Measurements from ENCODE around the gene MTUS2. TPM values are rescaled to one million over a fixed set of nuclear protein-coding genes. Genes with fewer than 3 reads are reported as not detected.

Gene MTUS2
- total and polyA plus RNA-seq, 10 of the 15 experiments (the other 5 are each of a cell fraction or from before 2014, with no cell fraction given): under 0.01 to 0.05 (median 0.02) TPM; not detected in 6

- no peak for TF ChIP-seq NBN (IDR thresholded peaks at IDR 0.05)
- no peak for TF ChIP-seq IRF4 (IDR thresholded peaks at IDR 0.05; ENCODE audit: low read depth, low read length)
Measured at GRCh38 chr13:29159871-29160270, 339.7 kb downstream of the MTUS2 start (continued).

DNA sequence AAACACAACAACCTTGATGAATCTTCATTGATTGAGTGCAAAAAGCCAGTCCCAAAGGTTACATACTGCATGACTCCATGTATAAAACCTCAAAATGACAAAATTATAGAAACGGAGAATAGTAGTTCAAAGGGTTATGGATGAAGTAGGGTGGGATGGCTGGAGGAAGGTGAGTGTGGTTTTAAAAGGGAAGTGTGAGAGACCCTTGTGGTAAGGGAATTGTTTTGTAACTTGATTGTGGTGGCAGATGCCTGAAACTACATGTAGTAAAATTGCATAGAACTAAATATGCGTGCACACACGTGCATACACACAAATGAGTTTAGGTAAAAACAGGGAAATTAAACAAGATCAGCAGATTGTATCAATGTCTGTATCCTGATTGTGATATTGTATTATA is 340.7 kb downstream of the MTUS2 start:
- H3K27me3 ChIP-seq (replicated peaks in 1 of 2; ENCODE audit: control insufficient read depth in 2 of 2, insufficient read depth in 2 of 2, low read length in 1 of 2): no peaks in the 10 kb centered on the region
- RAD21 ChIA-PET (ENCODE audit: unreplicated experiment): no interaction called here
- in situ Hi-C loops (cut with MboI): no loop called here
- intact Hi-C loops (cut with micrococcal nuclease; ENCODE audit: unreplicated experiment): no loop called here
- H3K9me3 ChIP-seq (replicated peaks; ENCODE audit: control insufficient read depth, insufficient read depth, low read length): no peaks in the 10 kb centered on the region; the same call in 1 of the 3 replicates
- H3K4me3 ChIP-seq: no peak overlapping the region
- no peak for FAIRE-seq
- no peaks in the 10 kb centered on the region for H3K36me3 ChIP-seq (ENCODE audit: control insufficient read depth in 2 of 2, insufficient read depth in 2 of 2, low read length in 1 of 2)
- SMC1A ChIA-PET (ENCODE audit: uncharacterized antibody, unreplicated experiment): no interaction called here
- no peaks in the 10 kb centered on the region for H3K4me1 ChIP-seq (ENCODE audit: control insufficient read depth, insufficient read depth, low read length)
- H3K27ac ChIP-seq (ENCODE audit: control insufficient read depth, insufficient read depth): no peak overlapping the region
- H3K79me2 ChIP-seq (ENCODE audit: control insufficient read depth, insufficient read depth, low read length): no peaks in the 10 kb centered on the region
- no peaks in the 10 kb centered on the region for H4K20me1 ChIP-seq (ENCODE audit: control insufficient read depth, insufficient read depth)
- H3K9ac ChIP-seq (ENCODE audit: control insufficient read depth, insufficient read depth, low read length): no peak overlapping the region
- no peak overlapping the region for H2AFZ ChIP-seq (ENCODE audit: control insufficient read depth, low read depth, low read length)
- CTCF ChIA-PET: no interaction called here
- no peak overlapping the region for H3K4me2 ChIP-seq (ENCODE audit: control insufficient read depth, insufficient read depth)
- POLR2A ChIA-PET: no interaction called here
- no peak for DNase-seq (ENCODE audit: low read depth, low spot score)
- no peak for ATAC-seq
- WGBS (ENCODE audit: insufficient coverage, insufficient replicate concordance, low lambda C conversion rate, missing lambda C conversion rate): 43% methylated on average over 3 of the region's 3 CpGs
- TF ChIP-seq POLR2A (IDR thresholded peaks at IDR 0.05; ENCODE audit: low read depth, low read length) (no peak), RUNX3 (IDR thresholded peaks at IDR 0.05; ENCODE audit: low read length) (peak; percentile 41), SPI1 (IDR thresholded peaks at IDR 0.05; ENCODE audit: borderline replicate concordance, insufficient read depth, low read depth, low read length) (0 out of 2 replicates have a peak, but pooled peaks have one; percentile 8)
- BruUV-seq (replicated peaks): no TSS peak

DNA sequence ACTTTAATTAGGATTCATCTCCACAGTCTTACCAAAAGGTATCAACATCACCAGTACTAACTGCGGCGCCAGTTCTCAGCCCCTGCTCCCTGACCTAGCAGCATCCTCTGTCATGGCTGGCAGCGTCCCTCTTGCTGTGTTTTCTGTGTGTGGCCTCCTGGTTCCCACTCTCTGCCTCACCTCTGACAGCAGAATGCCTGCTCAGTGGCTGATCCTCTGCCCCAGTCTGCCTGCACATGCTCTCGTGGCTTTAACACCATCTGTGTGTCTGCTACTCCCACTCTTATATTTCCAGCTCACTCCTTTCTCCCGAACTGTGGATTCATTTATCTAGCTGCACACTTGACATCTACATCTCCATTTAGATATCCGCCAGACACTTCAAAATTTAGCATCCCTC is 341.5 kb downstream of the MTUS2 start:
- SMC1A ChIA-PET (ENCODE audit: uncharacterized antibody, unreplicated experiment): no interaction called here
- 33% methylated on average over 6 of the region's 6 CpGs for WGBS (ENCODE audit: insufficient coverage, insufficient replicate concordance, low lambda C conversion rate, missing lambda C conversion rate)
- intact Hi-C loops (cut with micrococcal nuclease; ENCODE audit: unreplicated experiment) (no loop called here), in situ Hi-C loops (cut with MboI) (no loop called here)
- POLR2A ChIA-PET: no interaction called here
- H3K4me1 ChIP-seq (ENCODE audit: control insufficient read depth, insufficient read depth, low read length): no peaks in the 10 kb centered on the region
- no peaks in the 10 kb centered on the region for H3K79me2 ChIP-seq (ENCODE audit: control insufficient read depth, insufficient read depth, low read length)
- H3K36me3 ChIP-seq (ENCODE audit: control insufficient read depth in 2 of 2, insufficient read depth in 2 of 2, low read length in 1 of 2): no peaks in the 10 kb centered on the region
- TF ChIP-seq ZNF384 (IDR thresholded peaks at IDR 0.05; ENCODE audit: borderline replicate concordance, low read depth, low read length): no peak
- TF ChIP-seq KLF5 (IDR thresholded peaks at IDR 0.05; ENCODE audit: partially characterized antibody): no peak
- TF ChIP-seq POLR2A (IDR thresholded peaks at IDR 0.05; ENCODE audit: low read depth, low read length): no peak
- no peak for TF ChIP-seq PAX8 (IDR thresholded peaks at IDR 0.05)
- no peak for TF ChIP-seq TARDBP (IDR thresholded peaks at IDR 0.05; ENCODE audit: borderline replicate concordance)
- no peak for TF ChIP-seq BCL11A (IDR thresholded peaks at IDR 0.05; ENCODE audit: low read depth, low read length)
- no peak for TF ChIP-seq FOS (IDR thresholded peaks at IDR 0.05; ENCODE audit: borderline replicate concordance, extremely low read depth, insufficient read length)
- TF ChIP-seq ATF2 (IDR thresholded peaks at IDR 0.05; ENCODE audit: low read length): no peak
- TF ChIP-seq, protein P1, sequence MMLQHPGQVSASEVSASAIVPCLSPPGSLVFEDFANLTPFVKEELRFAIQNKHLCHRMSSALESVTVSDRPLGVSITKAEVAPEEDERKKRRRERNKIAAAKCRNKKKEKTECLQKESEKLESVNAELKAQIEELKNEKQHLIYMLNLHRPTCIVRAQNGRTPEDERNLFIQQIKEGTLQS (IDR thresholded peaks at IDR 0.05; ENCODE audit: borderline replicate concordance, extremely low read depth, low read depth, low read length): no peak
- no peak for TF ChIP-seq ZNF207 (IDR thresholded peaks at IDR 0.05; ENCODE audit: borderline replicate concordance)
- no peak for TF ChIP-seq RCOR1 (conservative IDR thresholded peaks at IDR 0.05; ENCODE audit: low read depth, low read length)
- TF ChIP-seq ZNF217 (IDR thresholded peaks at IDR 0.05): no peak
- no peak for TF ChIP-seq NFYB (IDR thresholded peaks at IDR 0.05; ENCODE audit: insufficient read depth, low read depth, low read length)
- TF ChIP-seq NFXL1 (IDR thresholded peaks at IDR 0.05; ENCODE audit: borderline replicate concordance): no peak
- no peak overlapping the region for H3K4me3 ChIP-seq
- H3K9ac ChIP-seq (ENCODE audit: control insufficient read depth, insufficient read depth, low read length): no peak overlapping the region
- no peak overlapping the region for H3K4me2 ChIP-seq (ENCODE audit: control insufficient read depth, insufficient read depth)
- no peaks in the 10 kb centered on the region for H4K20me1 ChIP-seq (ENCODE audit: control insufficient read depth, insufficient read depth)
- no peak for FAIRE-seq
- no peak overlapping the region for H3K27ac ChIP-seq (ENCODE audit: control insufficient read depth, insufficient read depth)
- no peak for DNase-seq (ENCODE audit: low read depth, low spot score)
- CTCF ChIA-PET: no interaction called here
- no peaks in the 10 kb centered on the region for H3K27me3 ChIP-seq (replicated peaks in 1 of 2; ENCODE audit: control insufficient read depth in 2 of 2, insufficient read depth in 2 of 2, low read length in 1 of 2)
- H3K9me3 ChIP-seq (replicated peaks; ENCODE audit: control insufficient read depth, insufficient read depth, low read length): no peaks in the 10 kb centered on the region; the same call in 1 of the 3 replicates
- H2AFZ ChIP-seq (ENCODE audit: control insufficient read depth, low read depth, low read length): no peak overlapping the region
- RAD21 ChIA-PET (ENCODE audit: unreplicated experiment): no interaction called here
- BruUV-seq (replicated peaks): no TSS peak
- no peak for ATAC-seq
